NCI-H526 treated with DMSO at 0.1 percent for 48 hours (cell line): ENCODE measurements around the gene KRT5.
A peak's percentile ranks its signal among the peaks of the same experiment; 100 is the strongest.

Experiments used
- DNase-seq: peaks from one replicate; lab custom pipeline; 2025; lab: John Stamatoyannopoulos, UW

Gene KRT5

DNA sequence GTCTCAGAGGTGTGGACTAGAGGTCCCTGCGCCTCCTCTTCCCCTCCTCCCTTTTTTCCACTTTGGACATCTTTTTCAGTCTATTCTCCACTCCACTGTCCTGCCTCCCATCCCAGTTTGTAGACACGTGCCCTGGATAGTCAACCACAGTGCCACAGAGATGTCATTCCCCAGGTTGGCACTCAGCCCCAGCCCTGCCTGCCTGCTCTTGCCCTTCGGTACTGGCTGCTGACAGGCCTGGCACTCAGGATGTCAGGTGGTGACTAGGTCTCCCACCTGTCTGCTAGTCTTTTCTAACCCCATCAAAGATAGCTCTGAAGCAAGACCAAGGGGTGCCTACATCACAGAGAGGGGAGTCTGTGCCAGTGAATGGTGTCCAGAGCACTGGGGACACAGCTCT is 16.9 kb upstream of the KRT5 start:
- DNase-seq, result no peak

GRCh38 chr12:52535574-52535973 is 15.4 kb upstream of the KRT5 start:
- DNase-seq, result no peak

DNA sequence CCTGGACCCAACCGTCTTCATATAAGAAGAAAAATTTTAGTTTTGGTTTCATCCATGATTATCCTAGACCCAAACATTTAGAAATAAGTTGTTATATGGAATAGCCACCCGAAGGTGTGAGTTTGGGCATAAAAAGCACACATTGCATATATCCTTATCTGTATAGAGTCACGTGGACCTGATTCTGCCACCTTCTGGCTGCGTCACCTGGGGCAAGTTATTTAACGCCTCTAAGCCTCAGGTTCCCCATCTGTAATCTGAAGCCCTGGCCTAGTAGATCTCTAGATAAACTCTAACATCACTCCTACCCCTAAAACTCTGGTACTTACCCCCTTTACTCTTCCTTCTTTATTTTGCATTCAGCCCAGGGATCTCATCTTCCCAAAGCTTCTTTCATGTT is 14.3 kb upstream of the KRT5 start:
- no peak for DNase-seq

- no peak for DNase-seq
Observed at GRCh38 chr12:52533686-52534470, 13.7 kb upstream of the KRT5 start.

- DNase-seq, result no peak
Observed at GRCh38 chr12:52532636-52533035, 12.4 kb upstream of the KRT5 start.

GRCh38 chr12:52531566-52532300 is 11.5 kb upstream of the KRT5 start:
- no peak for DNase-seq

- no peak for DNase-seq
Observed at GRCh38 chr12:52530905-52531304, 10.7 kb upstream of the KRT5 start.

DNA sequence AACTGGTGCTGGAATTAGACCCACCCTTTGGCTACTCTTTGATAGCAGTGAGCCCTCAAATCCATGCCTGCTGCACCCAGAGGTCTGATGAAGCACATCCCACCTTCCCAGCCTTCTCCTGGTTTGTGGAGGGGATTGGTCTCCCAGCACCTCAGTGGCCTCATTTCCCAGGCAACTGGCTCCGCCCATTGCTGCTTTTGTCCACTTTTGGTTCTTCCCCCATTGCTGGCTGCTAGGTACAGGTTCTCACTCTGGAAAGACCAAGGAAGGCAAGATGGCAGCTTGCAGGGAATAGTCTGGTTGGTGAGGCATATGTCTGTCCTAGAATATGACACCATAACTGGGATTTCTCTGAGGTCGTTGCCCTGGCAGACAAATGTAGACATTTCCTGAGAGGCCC is 10.2 kb upstream of the KRT5 start:
- no peak for DNase-seq

- no peak for DNase-seq
Observed at GRCh38 chr12:52529846-52530245, 9.7 kb upstream of the KRT5 start.

DNA sequence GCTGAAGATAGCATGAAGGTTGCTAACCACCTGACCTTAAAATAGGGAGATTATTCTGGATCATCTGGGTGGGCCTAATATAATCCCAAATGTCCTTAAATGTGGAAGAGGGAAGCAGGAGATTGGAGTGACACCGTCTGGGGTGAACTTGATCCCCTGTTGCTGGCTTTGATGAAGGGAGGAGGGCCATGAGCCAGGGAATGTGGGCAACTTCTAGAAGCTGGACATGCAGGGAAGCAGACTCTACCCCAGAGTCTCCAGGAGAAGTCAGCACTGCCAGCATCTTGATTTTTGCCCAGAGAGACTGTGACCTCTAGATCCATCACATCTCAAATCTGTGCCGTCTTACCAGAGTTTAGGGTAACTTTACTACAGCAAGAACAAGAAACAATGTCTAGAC is 9.2 kb upstream of the KRT5 start:
- no peak for DNase-seq

GRCh38 chr12:52528641-52529143 is 8.5 kb upstream of the KRT5 start:
- DNase-seq, result no peak

- DNase-seq, result no peak
Observed at GRCh38 chr12:52527121-52527800, 7.1 kb upstream of the KRT5 start.

GRCh38 chr12:52526511-52526951 is 6.3 kb upstream of the KRT5 start:
- no peak for DNase-seq

- no peak for DNase-seq
Observed at GRCh38 chr12:52525661-52526499, 5.7 kb upstream of the KRT5 start.

- DNase-seq, result peak; percentile 67
Observed at GRCh38 chr12:52524898-52525591, 4.9 kb upstream of the KRT5 start.

- no peak for DNase-seq
Observed at GRCh38 chr12:52524241-52524897, 4.2 kb upstream of the KRT5 start.

GRCh38 chr12:52523824-52524223 is 3.6 kb upstream of the KRT5 start:
- DNase-seq, result no peak

GRCh38 chr12:52522346-52523011 is 2.3 kb upstream of the KRT5 start:
- DNase-seq, result no peak

- DNase-seq, result no peak
Observed at GRCh38 chr12:52521568-52522266, 1.5 kb upstream of the KRT5 start.
